Inflammatory macrophage treated with lipopolysaccharide for 4 hours (primary cell): ENCODE results near the gene PTK6.
A peak's percentile ranks its signal among the peaks of the same experiment; 100 is the strongest.
"Not testable (repeated sequence)": the region's sequence is repeated elsewhere in the genome, so short reads cannot be mapped to it uniquely, and the experiment has no call there.

ENCODE experiments used
- DNase-seq: peaks from one replicate; pipeline ENCODE4 v3.0.0-alpha.2; 2020

The PTK6 gene

DNA sequence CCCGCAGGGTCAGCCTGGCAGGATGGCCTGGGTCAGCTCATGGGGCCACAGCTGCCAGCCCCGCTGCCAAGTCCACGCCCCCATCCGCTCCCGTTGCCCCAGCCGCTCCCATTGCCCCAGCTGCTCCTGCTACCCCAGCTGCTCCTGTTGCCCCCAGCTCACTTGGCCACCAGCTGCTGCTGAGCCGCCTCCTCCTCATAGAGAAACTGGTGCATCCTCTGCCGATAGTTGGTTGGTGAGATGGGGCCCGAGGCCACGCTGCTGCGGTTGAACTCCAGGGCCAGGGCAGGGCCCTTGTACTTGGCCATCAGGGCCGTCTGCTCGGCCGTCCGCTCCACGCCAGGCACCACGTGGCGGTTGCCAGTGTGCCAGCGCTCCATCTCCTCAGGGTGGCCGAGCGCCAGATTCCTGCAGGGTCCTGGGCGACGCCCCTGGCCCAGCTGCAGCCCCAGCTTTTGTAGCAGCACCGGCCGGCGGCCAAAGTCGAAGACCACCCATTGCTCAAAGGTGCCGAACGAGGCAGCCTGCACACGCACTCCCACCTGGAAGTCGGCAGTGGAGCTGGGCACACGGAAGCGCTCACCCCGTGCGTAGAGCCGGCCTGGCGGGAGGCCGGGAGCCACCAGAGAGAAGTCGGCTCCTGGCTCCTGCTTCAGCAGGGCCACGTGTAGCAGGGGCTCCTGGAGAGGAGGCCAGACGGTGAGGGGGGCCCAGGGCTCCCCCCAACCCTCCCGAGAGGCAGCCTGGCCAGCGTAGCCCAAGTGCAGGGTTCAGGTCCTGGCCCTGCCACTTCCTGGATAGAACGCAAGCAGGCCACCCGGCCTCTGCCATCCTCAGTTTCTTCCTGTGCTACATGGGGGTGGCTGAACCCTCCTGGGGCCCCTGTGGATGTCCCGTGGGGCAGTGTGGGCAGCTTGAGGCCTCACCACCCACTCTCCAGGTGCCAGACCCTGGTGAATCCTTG, 32.1 kb upstream of the PTK6 start:
- no peak for DNase-seq

DNA sequence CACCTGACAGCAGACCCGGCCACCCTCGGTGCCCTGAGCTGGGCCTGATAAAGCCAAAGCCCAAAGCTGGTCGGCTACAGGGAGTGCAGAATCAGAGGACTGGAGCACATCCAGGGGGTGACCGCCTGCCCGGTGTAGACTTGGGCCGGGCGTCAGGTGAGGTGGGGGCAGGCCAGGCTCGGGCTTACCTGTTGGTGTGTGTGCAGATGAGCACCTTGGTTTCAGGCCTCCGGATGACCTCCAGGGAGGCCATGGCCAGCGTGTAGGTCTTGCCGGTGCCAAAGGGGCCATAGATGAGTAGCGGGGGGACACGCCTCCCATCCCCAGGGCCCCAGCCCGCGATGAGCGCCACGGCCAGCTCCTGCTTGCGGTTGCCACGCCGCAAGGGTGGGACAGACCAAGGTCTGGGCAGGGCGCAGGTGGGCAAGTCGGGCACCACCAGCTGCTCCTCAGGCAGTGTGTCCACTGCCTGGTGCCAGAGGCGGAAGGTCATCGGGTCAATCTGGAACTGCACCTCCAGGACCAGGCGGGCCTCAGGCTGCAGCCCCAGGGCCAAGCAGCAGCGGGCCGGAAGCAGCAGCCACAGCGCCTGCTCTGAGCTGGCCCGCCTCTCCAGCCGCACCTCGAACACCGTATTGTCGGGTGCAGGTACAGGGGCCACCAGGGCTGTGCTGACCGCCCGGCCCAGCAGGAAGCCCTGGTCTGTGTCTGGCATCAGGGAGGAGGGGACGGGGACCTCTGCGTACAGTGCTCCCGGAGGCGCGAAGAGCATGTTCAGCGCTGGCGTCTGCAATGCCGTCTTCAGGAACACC, 31.2 kb upstream of the PTK6 start:
- DNase-seq: no peak

DNA sequence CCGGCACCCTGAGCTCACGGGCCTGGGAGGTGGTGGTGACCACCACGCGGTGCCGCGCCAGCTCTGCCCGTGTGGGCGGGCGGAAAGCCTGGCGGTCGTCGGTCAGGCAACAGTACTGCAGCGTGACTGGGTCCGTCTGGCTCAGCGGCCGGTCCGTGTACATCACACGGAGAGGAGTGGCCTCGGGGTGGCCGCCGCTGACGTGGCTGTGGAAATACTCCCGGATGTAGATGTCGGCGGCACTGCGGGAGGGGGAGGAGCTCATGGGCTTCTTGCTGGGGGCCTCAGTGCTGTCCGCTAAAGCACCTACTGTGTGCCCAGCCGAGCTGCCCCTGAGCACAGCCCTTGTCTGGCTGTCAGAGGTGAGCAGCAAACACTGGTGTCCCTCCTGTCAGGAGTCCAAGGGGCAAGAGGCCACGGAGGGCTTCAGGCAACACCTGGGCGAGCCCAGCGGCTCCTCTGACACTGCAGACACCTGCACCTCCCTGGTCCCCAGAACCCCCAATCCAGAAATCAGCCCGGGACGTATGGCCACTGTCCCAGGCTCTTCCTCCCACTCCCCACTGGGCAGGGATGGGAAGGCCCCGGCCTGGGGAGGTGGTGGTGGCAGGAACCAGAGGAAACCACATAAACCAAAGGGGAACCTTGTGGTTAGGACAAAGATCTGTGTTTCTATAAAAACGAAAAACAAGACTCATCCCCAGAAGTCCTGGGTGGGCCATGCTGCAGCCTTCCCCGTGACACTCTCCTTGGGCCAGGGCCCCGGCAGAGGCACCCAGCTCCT, 30.4 kb upstream of the PTK6 start:
- DNase-seq: peak; percentile 89

DNA sequence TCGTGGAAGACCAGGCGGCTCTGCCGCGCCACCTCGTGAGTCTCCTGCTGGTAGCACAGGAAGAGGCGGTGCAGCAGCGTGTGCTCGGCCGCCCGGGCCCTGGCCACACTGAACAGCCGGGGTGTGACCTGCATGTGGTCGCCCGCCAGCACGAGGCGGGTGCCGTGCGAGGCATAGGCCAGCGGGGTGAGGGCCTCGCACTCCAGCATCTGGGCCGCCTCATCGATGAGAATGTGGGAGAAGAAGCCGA, 29.9 kb upstream of the PTK6 start:
- DNase-seq: no peak

DNA sequence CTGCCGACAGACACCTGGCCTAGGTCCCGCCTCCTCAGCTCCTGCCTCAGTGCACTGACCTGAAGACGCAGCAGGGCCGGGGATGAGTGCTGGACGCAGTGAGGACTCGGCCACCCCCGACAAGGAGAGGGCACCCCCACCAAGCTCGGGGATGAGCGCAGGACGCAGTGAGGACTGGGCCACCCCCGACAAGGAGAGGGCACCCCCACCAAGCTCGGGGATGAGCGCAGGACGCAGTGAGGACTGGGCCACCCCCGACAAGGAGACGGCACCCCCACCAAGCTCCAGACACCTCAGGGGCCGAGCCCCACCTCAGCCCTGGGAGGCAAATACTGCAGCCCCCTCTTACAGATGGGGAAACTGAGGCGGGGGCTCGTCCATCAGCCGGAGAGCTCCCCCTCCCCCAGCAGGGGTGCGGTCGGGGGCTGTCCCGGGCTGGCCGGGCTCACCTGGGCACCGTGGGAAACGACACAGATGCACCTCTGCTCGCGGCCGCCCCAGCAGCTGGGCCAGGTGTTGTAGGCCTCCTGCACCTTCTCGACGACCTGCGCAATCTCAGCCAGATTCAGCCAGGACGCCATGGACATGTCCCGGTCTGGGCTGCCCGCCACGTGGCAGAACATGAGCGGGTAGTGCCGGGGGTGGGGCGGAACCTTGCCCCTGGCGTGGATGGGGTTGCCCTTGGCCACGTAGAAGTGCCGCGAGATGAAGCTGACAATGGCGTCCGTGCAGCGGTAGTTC, 29.4 kb upstream of the PTK6 start:
- DNase-seq: no peak

DNA sequence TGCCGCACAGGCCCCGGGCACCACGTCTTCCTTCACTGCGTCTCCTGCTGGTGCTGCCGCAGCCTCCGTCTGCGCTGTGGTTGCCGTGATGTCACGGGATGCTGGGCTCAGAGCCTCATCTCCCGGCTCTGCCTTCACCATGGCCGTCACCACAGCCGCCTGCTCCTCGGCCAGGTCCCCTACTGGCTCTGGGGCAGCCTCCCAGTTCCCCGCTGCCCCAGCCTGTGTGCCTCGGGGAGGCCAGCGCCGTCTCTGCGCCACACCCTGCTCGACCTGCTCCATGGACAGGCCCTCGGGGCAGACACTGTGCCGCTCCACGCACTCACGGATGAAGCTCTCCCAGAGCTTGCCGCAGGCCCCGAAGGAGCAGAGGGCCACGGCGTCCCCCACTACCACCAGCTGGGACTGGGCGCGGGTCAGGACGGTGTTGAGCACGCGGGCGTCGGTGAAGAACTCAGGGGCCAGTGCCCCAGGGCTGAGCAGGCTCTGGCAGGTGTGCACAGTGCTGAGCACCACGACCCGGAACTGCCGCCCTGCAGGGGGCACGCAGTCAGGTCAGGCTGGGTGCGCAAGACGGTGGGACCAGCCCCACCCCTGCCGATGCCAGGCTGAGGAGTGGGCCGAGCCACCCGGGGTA, 28.6 kb upstream of the PTK6 start:
- no peak for DNase-seq

DNA sequence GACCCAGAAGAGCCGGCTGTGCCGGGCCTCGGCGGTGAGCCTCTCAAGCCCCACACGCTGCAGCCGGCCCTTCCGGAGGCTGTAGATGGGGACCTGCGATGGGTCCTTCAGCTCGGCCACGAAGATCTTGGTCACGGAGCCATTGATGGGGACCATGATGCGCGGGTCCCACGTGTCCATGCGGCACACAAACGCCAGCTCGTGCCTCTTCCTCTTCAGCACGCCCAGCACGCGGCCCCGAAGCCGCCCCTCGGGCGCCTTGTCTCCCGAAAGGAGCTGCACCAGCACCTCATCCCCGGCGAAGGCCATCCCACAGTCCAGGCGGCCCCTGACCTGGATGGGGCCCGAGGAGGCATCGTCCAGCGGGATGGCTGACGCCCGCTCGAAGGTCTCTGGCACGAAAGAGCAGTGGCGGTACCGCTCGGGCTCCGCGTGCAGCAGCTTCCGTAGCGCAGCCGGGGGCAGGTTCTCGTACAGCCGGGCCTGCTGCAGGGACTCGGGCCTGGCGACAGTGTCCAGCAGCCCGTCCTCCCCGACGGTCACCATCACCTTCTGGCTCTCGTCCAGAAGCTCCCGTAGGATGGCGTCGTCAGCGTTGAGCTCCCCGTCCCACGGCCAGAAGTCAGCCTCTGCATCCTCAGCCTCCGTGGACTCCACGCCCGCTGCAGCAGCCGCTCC, 28.0 kb upstream of the PTK6 start:
- no peak for DNase-seq

DNA sequence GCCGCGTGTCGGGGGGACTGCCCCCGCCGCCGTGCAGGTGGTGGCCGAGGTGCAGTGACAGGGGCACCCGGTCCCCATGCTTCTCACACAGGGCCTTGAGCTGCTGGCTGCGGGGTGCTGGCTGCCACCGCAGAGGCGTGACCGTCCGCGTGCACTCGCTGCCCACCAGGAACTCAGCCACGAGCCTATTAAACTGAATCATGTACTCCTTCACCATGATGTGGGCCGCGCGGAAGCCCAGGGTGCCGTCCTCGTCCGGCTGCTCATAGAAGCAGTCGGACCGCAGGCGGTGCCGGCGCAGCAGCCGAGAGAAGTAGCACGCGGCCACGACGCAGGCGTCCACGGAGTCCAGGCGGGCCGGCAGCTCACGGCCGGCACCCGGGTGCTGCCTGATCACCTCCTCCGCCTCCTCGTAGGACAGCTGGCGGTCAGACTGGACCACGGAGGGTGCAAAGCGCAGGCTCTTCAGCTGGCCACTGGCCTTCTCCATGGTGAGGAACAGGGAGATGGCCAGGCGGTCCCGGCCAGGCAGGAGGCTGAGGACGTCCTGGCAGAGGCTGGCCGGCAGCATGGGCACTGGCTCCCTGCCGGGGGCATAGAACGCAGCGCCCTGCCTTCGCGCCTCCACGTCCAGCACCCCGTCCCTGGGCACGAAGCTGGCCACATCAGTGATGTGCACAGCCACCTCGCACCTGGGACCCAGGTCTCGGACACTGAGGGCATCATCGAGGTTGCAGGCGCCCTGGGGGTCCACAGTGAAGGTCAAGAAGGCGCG, 27.0 kb upstream of the PTK6 start:
- no peak for DNase-seq

DNA sequence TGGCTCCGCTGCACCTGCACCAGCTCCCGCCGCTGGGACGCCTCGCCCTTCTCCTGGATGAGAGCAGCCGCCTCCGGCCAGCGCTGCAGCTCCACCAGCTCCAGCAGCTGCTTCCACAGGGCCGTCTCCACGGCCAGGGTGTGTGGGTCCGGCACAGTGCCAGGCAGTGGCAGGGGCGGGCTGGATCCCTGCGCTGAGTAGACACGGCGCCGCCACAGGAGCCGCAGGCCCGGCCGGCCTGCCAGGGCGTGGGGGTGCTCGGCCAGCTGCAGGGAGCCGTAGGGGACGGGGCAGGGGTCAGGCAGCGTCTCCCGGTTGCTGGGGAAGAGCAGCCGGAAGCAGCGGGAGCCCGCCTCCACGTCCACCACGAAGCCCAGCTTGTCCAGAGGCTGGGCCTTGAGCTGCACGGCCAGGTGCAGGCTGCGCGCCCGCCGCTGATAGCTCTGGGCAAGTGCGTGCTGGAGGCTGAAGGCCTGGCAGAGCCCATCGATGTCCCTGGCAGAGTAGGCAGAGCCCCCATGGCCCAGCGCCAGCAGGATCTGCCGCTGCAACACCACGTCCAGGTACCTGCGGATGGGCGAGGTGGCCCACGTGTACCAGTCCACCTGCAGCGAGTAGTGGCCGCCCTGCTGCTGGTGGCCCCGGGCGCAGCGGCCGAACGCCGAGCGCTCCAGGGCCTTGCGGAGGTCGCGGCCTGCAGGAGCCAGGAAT, 26.2 kb upstream of the PTK6 start:
- no peak for DNase-seq

DNA sequence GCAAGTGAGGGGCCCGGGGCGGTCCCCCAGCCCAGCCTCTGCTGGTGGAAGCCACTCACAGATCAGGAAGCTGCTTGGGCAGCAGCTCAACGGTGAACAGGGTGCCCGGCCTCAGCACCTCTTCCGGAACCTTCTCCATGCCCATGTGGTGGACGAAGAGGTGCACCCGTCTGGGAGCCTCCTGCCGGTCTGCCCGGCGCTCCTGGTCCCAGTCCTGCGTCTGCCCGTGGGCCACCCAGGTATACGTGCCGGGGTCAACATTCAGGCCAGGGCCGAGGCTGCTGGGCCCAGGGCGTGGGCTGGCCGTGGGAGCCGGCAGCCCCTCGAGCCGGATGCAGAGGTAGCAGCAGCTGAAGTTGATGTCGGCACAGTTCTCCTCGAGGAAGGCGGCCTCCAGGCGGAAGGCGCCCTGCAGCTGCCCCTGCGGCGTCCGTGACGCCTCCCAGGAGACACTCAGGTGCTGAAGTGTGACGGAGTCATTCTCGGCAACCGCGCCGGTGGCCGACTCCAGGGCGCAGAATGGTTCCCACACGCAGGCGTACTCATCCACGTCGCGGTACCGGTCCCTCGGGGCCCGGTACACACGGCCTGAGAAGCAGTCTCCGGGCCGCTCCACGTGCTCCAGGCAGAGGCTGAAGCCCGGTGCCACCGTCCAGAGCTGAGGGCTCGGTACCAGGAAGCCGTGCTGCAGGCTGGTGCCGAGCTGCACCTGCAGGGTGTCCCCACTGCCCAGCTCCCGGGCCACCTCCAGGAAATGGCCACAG, 25.5 kb upstream of the PTK6 start:
- no peak for DNase-seq

DNA sequence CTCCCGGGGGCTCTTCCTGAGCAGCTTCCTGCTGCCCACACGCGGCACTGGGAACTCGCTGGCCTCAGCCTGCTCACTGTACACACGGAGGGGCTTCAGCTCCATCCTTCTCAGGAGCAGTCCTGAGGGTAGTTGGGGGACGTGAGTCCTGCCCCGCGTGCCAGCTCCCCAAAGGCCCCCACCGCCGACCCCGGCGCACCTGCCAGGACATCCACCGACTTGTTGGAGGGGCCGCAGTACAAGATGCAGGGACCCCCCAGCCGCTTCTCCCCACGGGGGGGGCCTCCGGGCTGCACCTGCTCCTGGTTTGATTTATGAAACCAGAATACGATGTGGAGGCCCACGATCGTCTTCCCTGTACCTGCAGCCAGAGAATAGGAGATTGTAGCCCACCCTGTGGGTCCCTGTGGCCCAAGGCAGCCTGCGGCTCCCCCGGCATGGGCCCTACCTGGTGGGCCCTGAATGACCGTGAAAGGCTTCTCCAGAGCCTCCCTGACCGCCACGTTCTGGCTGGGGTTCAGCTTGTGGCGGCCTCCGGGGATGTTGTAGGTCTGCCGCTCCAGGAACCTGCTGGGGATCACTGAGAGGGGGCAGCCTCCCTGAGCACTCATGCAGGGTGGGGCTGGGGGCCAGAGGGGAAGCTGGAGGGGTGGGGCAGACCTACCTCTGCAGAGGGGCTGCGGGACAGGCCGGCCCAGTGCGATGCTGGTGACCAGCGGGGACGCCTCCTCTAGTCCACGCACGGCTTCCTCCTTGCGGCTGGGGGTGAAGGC, 24.6 kb upstream of the PTK6 start:
- no peak for DNase-seq

DNA sequence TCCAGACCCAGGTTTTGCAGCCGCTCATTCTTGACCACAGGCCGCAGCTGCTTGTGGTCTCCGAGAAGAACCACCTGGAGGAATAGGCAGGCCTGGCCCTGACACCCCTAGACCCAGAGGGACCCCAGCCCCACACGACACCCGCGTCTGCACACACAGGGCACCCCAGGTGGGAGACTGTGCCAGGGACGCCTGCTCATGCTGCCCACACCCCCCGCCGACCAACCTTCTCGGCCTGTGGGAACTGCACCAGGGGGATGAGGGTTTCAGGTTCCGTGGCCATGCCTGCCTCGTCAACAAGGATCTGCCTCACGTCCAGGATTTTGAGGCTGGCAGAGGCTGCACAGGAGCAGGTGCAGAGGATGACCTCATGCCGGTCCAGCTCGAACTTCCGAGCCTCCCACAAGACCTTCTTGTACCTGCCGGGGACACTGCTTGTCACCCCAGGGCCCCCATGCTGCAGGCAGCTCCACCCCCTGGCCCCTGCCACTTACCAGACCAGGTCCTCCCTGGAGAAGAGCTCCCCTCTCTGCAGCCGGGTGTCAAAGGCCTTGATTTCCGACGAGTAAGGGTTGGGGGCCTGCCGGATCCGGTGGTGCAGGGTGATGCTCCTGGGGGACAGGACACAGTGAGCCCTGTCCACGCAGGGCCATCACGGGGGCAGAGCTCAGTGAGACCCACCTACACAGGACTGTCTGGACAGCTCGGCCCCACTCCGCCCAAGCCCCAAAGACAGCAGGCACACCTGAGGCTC, 23.9 kb upstream of the PTK6 start:
- no peak for DNase-seq

DNA sequence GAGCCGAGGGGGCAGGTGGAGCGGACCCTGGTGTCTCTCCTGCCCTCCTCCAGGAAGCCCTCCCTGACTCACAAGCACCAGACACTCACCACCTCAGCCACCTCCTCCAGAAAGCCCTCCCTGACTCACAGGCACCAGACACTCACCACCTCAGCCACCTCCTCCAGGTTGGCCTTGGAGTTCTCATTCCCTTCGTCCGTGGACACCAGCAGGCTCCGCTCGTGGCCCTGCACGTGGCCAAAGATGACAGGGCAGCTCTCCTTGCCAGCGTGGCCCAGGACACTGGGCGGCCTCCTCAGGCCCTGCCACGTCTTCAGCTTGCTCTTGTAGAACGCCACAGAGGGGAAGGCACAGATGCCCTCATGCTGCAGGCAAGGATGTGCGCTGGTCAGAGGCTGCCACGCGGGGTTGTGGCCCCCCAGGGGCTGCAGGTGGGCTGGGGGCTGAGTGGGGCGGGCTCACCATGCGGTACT, 23.2 kb upstream of the PTK6 start:
- DNase-seq: no peak

DNA sequence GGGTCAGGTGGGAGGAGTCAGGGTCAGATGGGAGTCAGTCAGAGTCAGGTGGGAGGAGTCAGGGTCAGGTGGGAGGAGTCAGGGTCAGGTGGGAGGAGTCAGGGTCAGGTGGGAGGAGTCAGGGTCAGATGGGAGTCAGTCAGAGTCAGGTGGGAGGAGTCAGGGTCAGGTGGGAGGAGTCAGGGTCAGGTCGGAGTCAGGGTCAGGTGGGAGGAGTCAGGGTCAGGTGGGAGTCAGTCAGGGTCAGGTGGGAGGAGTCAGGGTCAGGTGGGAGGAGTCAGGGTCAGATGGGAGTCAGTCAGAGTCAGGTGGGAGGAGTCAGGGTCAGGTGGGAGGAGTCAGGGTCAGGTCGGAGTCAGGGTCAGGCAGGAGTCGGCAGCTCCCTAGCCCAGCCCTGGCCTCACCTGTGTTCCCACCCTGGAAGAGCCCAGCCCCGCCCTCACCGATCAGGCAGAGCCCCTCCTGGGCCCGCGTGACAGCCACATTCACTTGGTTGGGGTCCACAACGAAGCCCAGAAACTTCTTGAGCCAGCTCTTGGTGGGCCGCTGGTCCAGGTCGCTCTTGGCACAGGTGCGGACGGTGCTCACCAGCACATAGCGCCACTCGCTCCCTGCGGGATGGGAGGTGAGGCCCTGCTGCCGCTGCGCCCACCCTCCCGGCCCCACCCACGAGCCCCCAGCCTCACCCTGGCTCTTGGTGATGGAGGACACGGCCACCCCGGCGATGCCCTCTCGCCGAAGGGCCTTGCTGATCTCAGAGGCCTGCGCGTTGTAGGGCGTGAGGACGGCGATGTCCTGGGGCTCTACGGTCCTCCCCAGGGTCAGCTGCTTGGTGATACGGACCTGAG, 22.5 kb upstream of the PTK6 start:
- not testable (repeated sequence) for DNase-seq

DNA sequence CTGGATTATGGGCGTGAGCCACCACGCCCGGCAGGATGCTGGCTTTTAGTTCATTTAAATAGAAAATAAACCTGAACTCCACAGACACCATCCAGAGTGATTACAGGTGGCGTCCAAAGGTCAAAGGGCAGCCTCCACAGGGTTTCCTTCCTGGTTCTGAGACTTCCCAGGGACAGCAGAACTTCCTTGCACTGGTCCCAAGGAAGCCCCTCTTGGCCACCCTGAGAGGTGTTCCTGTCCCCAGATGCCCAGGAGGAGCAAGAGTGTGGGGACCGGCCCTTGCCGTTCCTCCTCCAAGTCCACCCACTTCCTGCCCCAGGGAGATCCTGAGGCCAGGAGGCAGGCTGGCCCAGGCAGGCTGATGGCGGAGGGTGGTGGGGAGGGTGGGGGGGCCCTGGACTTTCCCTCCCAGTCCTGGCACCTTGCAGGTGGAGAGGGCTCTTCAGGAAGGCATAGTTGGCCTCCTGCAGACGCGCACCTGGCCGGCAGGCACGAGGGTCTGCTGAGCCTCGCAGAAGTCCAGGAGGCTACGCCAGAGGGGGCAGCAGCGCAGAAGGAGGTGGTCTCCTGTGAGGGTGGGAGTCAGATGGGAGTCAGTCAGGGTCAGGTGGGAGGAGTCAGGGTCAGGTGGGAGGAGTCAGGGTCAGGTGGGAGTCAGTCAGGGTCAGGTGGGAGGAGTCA, 21.8 kb upstream of the PTK6 start:
- no peak for DNase-seq

DNA sequence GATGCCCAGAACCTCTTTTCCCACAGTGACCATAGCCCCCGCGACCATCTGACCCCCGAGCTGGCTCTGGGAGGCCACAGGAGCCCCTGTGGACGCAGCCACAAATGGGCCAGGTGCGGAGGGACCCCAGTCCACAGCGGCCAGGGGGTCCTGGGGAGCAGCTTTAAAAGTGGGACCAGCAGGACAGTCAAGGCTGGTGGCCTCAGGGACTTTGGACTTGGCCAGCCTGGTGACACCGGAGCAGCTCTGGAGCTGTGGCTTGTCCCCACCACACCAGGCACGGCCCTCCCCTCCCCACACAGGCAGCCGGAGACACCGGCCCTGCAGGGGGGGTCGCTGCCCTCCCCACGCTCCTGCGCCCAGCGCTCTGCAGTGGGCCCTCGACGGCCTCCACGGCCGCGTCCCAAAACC, 20.3 kb upstream of the PTK6 start:
- no peak for DNase-seq
